ENCODE measurements around the gene EID1. TPM values are rescaled to one million over a fixed set of nuclear protein-coding genes. Genes with fewer than 3 reads are reported as not detected.

EID1 gene
- total and polyA plus RNA-seq, 9 of the 15 experiments (the other 6 are each of a cell fraction or from before 2014, with no cell fraction given), result 46.5 to 211 (median 143) TPM

- no peak for TF ChIP-seq SIX5 (IDR thresholded peaks at IDR 0.05; ENCODE audit: borderline replicate concordance in 1 of 2, insufficient read depth in 1 of 2, low read depth in 1 of 2, low read length in 2 of 2)
- peak; percentile 75 for TF ChIP-seq TAF1 (IDR thresholded peaks at IDR 0.05; ENCODE audit: control insufficient read depth, extremely low read depth, insufficient read depth, low read length, severe bottlenecking)
- no peak for TF ChIP-seq SMAD3 (CRISPR knock-in tag; conservative IDR thresholded peaks at IDR 0.05)
- TF ChIP-seq U2AF1 (optimal IDR thresholded peaks at IDR 0.05; ENCODE audit: low read depth, low read length), result no peak
- TF ChIP-seq MITF (IDR thresholded peaks at IDR 0.05), result no peak
- no peak for TF ChIP-seq XRCC4 (IDR thresholded peaks at IDR 0.05; ENCODE audit: extremely low read depth, insufficient read depth, insufficient read length)
- no peak for TF ChIP-seq HDAC6 (IDR thresholded peaks at IDR 0.05; ENCODE audit: low read depth, low read length)
- TF ChIP-seq MLLT1 (IDR thresholded peaks at IDR 0.05), result 0 out of 4 replicates have a peak, but pooled peaks have one; percentile 18 to 30
- TF ChIP-seq ZNF354B (CRISPR knock-in tag; IDR thresholded peaks at IDR 0.05), result no peak
- peak; percentile 37; the same call in 1 of the 2 replicates for TF ChIP-seq ESRRA (IDR thresholded peaks at IDR 0.05; ENCODE audit: borderline replicate concordance, low read depth)
- no peak for TF ChIP-seq GABPA (tag; conservative IDR thresholded peaks at IDR 0.05; ENCODE audit: low read depth)
- TF ChIP-seq ZBTB1 (CRISPR knock-in tag; IDR thresholded peaks at IDR 0.05; ENCODE audit: borderline replicate concordance, low read depth), result peak; percentile 70; the same call in 1 of the 2 replicates
- peak; percentile 96 for TF ChIP-seq RBFOX2 (IDR thresholded peaks at IDR 0.05; ENCODE audit: low read depth, low read length)
- no peak for TF ChIP-seq ZKSCAN3 (CRISPR knock-in tag; IDR thresholded peaks at IDR 0.05)
- TF ChIP-seq POLR2B (IDR thresholded peaks at IDR 0.05; ENCODE audit: low read depth, partially characterized antibody), result peak; percentile 94
- TF ChIP-seq BCLAF1 (IDR thresholded peaks at IDR 0.05; ENCODE audit: borderline replicate concordance in 1 of 2, control insufficient read depth in 1 of 2, low read depth in 2 of 2, low read length in 1 of 2), result no peak
- TF ChIP-seq E2F6 (IDR thresholded peaks at IDR 0.05; ENCODE audit: borderline replicate concordance in 1 of 2, extremely low read depth in 1 of 2, insufficient read depth in 1 of 2, insufficient read length in 1 of 2, low read depth in 1 of 2, low read length in 1 of 2, poor library complexity in 1 of 2, severe bottlenecking in 1 of 2), result peak; percentile 78 to 82
- TF ChIP-seq NFXL1 (CRISPR knock-in tag; IDR thresholded peaks at IDR 0.05), result no peak
Observed at GRCh38 chr15:48877630-48878595, at the start of gene EID1 (continued).
